ENCODE results near the gene TMEM53. TPM values are rescaled to one million over a fixed set of nuclear protein-coding genes. Genes with fewer than 3 reads are reported as not detected.

The TMEM53 gene
- total RNA-seq, 2 experiments from 2014 or later: 0.64 to 1.2 TPM

- no peak overlapping the region for H3K4me3 Mint-ChIP-seq
- no peaks in the 10 kb centered on the region for H3K36me3 Mint-ChIP-seq (ENCODE audit: low read depth)
- ChIA-PET CTCF (interaction anchor here (1.3 to 1.4 kb wide), 2 partner anchors 12 to 14 kb away, joined by 4 to 5 read pairs; partner anchors contain the start of gene RNU5D-1), POLR2A (interaction anchor here (1.0 to 7.9 kb wide), 3 partner anchors 11 to 295 kb away, joined by 3 to 138 read pairs (median 3); partner anchors contain the start of genes RNU5D-1 and UROD)
- H3K4me1 Mint-ChIP-seq (ENCODE audit: low read depth): peaks cover 65% of the 10 kb centered on the region
- intact Hi-C loops (cut with DNase I, micrococcal nuclease): loop anchor here (5.0 to 10.0 kb wide), 3 partner anchors 585 to 868 kb away; partner anchors contain the start of genes TESK2 (in 2 of the 2) and NASP (in 1 of the 2)
- Histone ChIP-seq H3K4me1 (ENCODE audit: insufficient read depth, low read length) (peaks cover 63% of the 10 kb centered on the region), H3K9me3 (ENCODE audit: control insufficient read depth in 1 of 2, insufficient read depth in 1 of 2, low read length in 2 of 2) (no peaks in the 10 kb centered on the region), H3K36me3 (ENCODE audit: insufficient read depth, low read length) (no peaks in the 10 kb centered on the region), H3K27me3 (ENCODE audit: control insufficient read depth in 1 of 2, insufficient read depth in 2 of 2, low read length in 2 of 2) (no peaks in the 10 kb centered on the region), H3K27ac (ENCODE audit: low read depth in 1 of 2, low read length in 2 of 2) (no peak overlapping the region), H3K4me3 (ENCODE audit: low read length) (no peak overlapping the region)
- H3K27me3 Mint-ChIP-seq: no peaks in the 10 kb centered on the region
- no peak for TF ChIP-seq CTCF (IDR thresholded peaks at IDR 0.05)
- DNase-seq (no peak), ATAC-seq (ENCODE audit: poor library complexity) (no peak)
- no peak overlapping the region for H3K27ac Mint-ChIP-seq
- no peaks in the 10 kb centered on the region for H3K9me3 Mint-ChIP-seq
Measured at GRCh38 chr1:44717156-44717555, 42.9 kb upstream of the TMEM53 start.

GRCh38 chr1:44714944-44715571, 40.8 kb upstream of the TMEM53 start:
- DNase-seq (peak; percentile 48 to 88 (median 56)), ATAC-seq (ENCODE audit: poor library complexity) (peak; percentile 93)
- H3K36me3 Mint-ChIP-seq (ENCODE audit: low read depth): no peaks in the 10 kb centered on the region
- peak overlapping the region; percentile 78 for H3K27ac Mint-ChIP-seq
- peak; percentile 98 for TF ChIP-seq CTCF (IDR thresholded peaks at IDR 0.05)
- H3K9me3 Mint-ChIP-seq: no peaks in the 10 kb centered on the region
- peaks cover 44% of the 10 kb centered on the region for H3K4me1 Mint-ChIP-seq (ENCODE audit: low read depth)
- intact Hi-C loops (cut with DNase I, micrococcal nuclease): loop anchor here (1.0 to 10.0 kb wide), 5 partner anchors 14 to 870 kb away; partner anchors contain the start of genes TESK2 (in 2 of the 2) and NASP (in 1 of the 2)
- Histone ChIP-seq H3K36me3 (ENCODE audit: insufficient read depth, low read length) (no peaks in the 10 kb centered on the region), H3K27ac (ENCODE audit: low read depth in 1 of 2, low read length in 2 of 2) (no peak overlapping the region), H3K27me3 (ENCODE audit: control insufficient read depth in 1 of 2, insufficient read depth in 2 of 2, low read length in 2 of 2) (no peaks in the 10 kb centered on the region), H3K9me3 (ENCODE audit: control insufficient read depth in 1 of 2, insufficient read depth in 1 of 2, low read length in 2 of 2) (no peaks in the 10 kb centered on the region), H3K4me3 (ENCODE audit: low read length) (peak overlapping the region; percentile 20), H3K4me1 (ENCODE audit: insufficient read depth, low read length) (peaks cover 44% of the 10 kb centered on the region)
- ChIA-PET POLR2A (interaction anchor here (1.3 kb wide), 1 partner anchor 13 kb away, joined by 3 read pairs; no protein-coding TSS in a partner anchor), CTCF (interaction anchor here (0.6 to 0.7 kb wide), 2 partner anchors 10 to 18 kb away, joined by 3 read pairs; no protein-coding TSS in a partner anchor)
- peak overlapping the region; percentile 69 for H3K4me3 Mint-ChIP-seq
- H3K27me3 Mint-ChIP-seq: no peaks in the 10 kb centered on the region

GRCh38 chr1:44714532-44714931, 40.3 kb upstream of the TMEM53 start:
- POLR2A ChIA-PET: interaction anchor here (0.7 kb wide), 1 partner anchor 1655 kb away, joined by 4 read pairs; no protein-coding TSS in a partner anchor
- H3K36me3 Mint-ChIP-seq (ENCODE audit: low read depth): no peaks in the 10 kb centered on the region
- H3K27ac Mint-ChIP-seq: peak overlapping the region; percentile 78
- no peaks in the 10 kb centered on the region for H3K27me3 ChIP-seq (ENCODE audit: control insufficient read depth in 1 of 2, insufficient read depth in 2 of 2, low read length in 2 of 2)
- H3K4me3 ChIP-seq (ENCODE audit: low read length): no peak overlapping the region
- no peaks in the 10 kb centered on the region for H3K27me3 Mint-ChIP-seq
- H3K4me1 ChIP-seq (ENCODE audit: insufficient read depth, low read length): peaks cover 39% of the 10 kb centered on the region
- TF ChIP-seq CTCF (IDR thresholded peaks at IDR 0.05): no peak
- intact Hi-C loops (cut with DNase I, micrococcal nuclease): loop anchor here in 1 of 2 experiments (2.0 to 10.0 kb wide), 2 partner anchors 14 to 870 kb away; partner anchors contain the start of gene NASP
- H3K27ac ChIP-seq (ENCODE audit: low read depth in 1 of 2, low read length in 2 of 2): no peak overlapping the region
- H3K9me3 ChIP-seq (ENCODE audit: control insufficient read depth in 1 of 2, insufficient read depth in 1 of 2, low read length in 2 of 2): no peaks in the 10 kb centered on the region
- no peaks in the 10 kb centered on the region for H3K36me3 ChIP-seq (ENCODE audit: insufficient read depth, low read length)
- no peak for ATAC-seq (ENCODE audit: poor library complexity)
- no peak overlapping the region for H3K4me3 Mint-ChIP-seq
- DNase-seq: no peak
- CTCF ChIA-PET: interaction anchor here (0.7 kb wide), 1 partner anchor 10 kb away, joined by 3 read pairs; no protein-coding TSS in a partner anchor
- no peaks in the 10 kb centered on the region for H3K9me3 Mint-ChIP-seq
- H3K4me1 Mint-ChIP-seq (ENCODE audit: low read depth): peaks cover 41% of the 10 kb centered on the region

Measured in CD4-positive, alpha-beta T cell (primary cell).